ENCODE results near the gene PEPD.

DNA sequence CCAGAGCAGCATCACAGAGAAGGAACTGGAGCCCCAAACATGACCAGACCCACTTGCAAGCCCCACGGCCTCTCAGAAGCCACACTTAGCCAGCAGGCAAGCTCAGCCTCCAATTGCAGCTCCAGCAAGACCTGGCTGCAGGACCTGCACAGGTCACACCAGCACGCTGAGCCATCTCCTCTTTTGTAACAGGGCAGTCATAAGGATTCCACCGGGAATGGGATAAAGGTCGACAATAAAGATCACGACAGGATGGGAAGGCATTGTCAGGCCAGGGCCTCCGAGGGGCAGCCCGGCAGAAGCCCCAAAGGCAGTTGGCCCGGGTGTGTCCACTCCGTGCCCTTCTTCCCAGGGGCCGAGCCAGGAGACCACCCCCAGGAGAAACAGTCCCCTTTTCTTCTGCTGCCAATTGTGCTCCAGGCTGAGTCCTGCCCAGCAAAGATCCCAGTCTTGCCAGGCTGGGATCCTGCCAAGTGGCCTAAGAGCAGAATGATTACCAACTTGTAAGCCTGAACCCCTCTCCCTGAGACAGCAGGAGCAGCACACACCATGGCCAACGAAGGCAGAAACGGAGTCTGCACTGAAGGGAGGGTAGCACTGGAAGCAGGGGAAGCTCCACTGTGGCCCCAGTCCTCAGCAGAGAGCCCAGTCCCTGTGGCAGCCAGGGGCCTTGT lies 12.5 kb downstream of the PEPD start:
- no peak for TF ChIP-seq POLR2A (IDR thresholded peaks at IDR 0.05; ENCODE audit: low read length)
- TF ChIP-seq GATA1 (IDR thresholded peaks at IDR 0.05; ENCODE audit: low read depth, low read length) = no peak

Measured in erythroblast (primary cell).